ENCODE data around the gene CCR3.

DNA sequence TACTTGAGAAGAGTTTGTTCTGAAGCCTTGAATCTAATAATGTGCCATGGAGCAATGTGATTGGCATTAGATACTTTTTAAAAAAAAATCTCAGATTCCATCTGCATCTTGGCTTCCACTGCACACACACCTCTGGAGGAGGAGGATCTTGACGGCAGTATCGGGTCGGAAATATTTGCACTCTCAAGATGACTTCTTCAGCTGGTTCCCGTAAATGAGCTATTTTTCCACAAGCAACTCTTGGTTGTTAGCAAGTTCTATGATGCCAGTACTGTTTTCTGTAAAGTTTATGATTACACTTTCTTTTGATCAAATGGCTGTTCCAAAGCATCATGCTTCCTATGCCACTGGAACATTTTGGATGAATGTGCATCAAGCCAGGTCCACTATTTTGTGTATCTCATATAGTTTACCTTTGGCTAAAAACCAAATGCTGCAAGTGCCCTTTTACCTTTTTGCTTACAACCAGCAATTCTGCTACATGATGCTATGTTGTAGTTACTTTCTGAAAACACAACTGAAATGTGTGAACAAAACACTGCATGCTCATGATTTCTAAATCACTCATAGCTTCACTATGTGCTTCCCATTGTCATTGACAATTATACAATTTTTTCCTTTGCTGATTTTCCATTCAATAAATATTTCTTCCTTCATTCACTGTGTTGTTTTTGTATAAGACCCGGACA lies 43.8 kb downstream of the CCR3 start:
- TF ChIP-seq, protein P1, sequence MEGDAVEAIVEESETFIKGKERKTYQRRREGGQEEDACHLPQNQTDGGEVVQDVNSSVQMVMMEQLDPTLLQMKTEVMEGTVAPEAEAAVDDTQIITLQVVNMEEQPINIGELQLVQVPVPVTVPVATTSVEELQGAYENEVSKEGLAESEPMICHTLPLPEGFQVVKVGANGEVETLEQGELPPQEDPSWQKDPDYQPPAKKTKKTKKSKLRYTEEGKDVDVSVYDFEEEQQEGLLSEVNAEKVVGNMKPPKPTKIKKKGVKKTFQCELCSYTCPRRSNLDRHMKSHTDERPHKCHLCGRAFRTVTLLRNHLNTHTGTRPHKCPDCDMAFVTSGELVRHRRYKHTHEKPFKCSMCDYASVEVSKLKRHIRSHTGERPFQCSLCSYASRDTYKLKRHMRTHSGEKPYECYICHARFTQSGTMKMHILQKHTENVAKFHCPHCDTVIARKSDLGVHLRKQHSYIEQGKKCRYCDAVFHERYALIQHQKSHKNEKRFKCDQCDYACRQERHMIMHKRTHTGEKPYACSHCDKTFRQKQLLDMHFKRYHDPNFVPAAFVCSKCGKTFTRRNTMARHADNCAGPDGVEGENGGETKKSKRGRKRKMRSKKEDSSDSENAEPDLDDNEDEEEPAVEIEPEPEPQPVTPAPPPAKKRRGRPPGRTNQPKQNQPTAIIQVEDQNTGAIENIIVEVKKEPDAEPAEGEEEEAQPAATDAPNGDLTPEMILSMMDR (IDR thresholded peaks at IDR 0.05; ENCODE audit: borderline replicate concordance, extremely low read depth, low read length, poor library complexity, severe bottlenecking), result no peak
- no peak for TF ChIP-seq EZH2 (IDR thresholded peaks at IDR 0.05; ENCODE audit: borderline replicate concordance, low read depth, low read length, severe bottlenecking)

All from DND-41 (cell line).